SJSA1 (cell line): ENCODE measurements around the gene TLR3. TPM values are rescaled to one million over a fixed set of nuclear protein-coding genes. Genes with fewer than 3 reads are reported as not detected.

Experiments
- DNase-seq, 2 experiments: peaks; one replicate each; pipeline ENCODE4 v3.0.0-alpha.2; 2015 to 2020; ENCODE audit warnings: low spot score in 2 of 2, low read depth in 1 of 2
- H3K27ac ChIP-seq: fragments of 250-450 bp; sonication (Bioruptor Pico); 2 replicates; pipeline ENCODE4 v1.5.1; 2020; ENCODE audit warnings: mild to moderate bottlenecking, moderate library complexity
- H3K27me3 ChIP-seq: fragments of 250-450 bp; sonication (Bioruptor Pico); replicated peaks from 2 replicates; pipeline ENCODE4 v1.5.1; 2020; ENCODE audit warnings: mild to moderate bottlenecking, moderate library complexity
- H3K36me3 ChIP-seq: fragments of 250-450 bp; sonication (Bioruptor Pico); 2 replicates; pipeline ENCODE4 v1.5.1; 2020; ENCODE audit warnings: mild to moderate bottlenecking
- H3K4me1 ChIP-seq: fragments of 250-450 bp; sonication (Bioruptor Pico); replicated peaks from 2 replicates; pipeline ENCODE4 v1.6.1; 2021; ENCODE audit warnings: mild to moderate bottlenecking
- H3K4me3 ChIP-seq: fragments of 250-450 bp; sonication (Bioruptor Pico); 2 replicates; pipeline ENCODE4 v1.5.1; 2020; ENCODE audit warnings: mild to moderate bottlenecking
- H3K9me3 ChIP-seq: fragments of 250-450 bp; sonication (Bioruptor Pico); replicated peaks from 2 replicates; pipeline ENCODE4 v1.5.1; 2020; ENCODE audit warnings: mild to moderate bottlenecking
- total RNA-seq: library from RNA; depleted of rRNA; stranded (reverse); fragments of >200 nt; shearing (Covaris generic); gene quantifications from 2 replicates; pipeline ENCODE4 v1.2.3, GENCODE V29; 2014

The TLR3 gene
- total RNA-seq, 1 experiment from 2014 or later = 3.4 TPM

- H3K36me3 ChIP-seq = no peaks in the 10 kb centered on the region
- DNase-seq = no peak
- H3K4me1 ChIP-seq = peaks cover 8% of the 10 kb centered on the region
- no peaks in the 10 kb centered on the region for H3K9me3 ChIP-seq
- H3K27ac ChIP-seq = no peak within 1 kb of the TSS
- peak within 1 kb of the TSS; percentile 23 for H3K4me3 ChIP-seq
- H3K27me3 ChIP-seq = peaks cover 29% of the 10 kb centered on the region
These were observed 35.3 kb downstream of the TLR3 start, which contains the start of gene FAM149A for GRCh38 chr4:186104114-186104889. TSS of gene FAM149A (plus strand) at chr4:186104704.

GRCh38 chr4:186104890-186105646 lies 36.1 kb downstream of the TLR3 start:
- Histone ChIP-seq H3K36me3 (no peaks in the 10 kb centered on the region), H3K4me3 (peak overlapping the region; percentile 23), H3K4me1 (peaks cover 8% of the 10 kb centered on the region), H3K9me3 (no peaks in the 10 kb centered on the region), H3K27me3 (peaks cover 26% of the 10 kb centered on the region), H3K27ac (no peak overlapping the region)
- DNase-seq = no peak

GRCh38 chr4:186105647-186106321 lies 36.8 kb downstream of the TLR3 start:
- DNase-seq = no peak
- Histone ChIP-seq H3K4me1 (peaks cover 8% of the 10 kb centered on the region), H3K36me3 (no peaks in the 10 kb centered on the region), H3K27ac (no peak overlapping the region), H3K9me3 (no peaks in the 10 kb centered on the region), H3K4me3 (no peak overlapping the region), H3K27me3 (peaks cover 26% of the 10 kb centered on the region)

GRCh38 chr4:186107947-186108346 lies 39.0 kb downstream of the TLR3 start:
- no peaks in the 10 kb centered on the region for H3K9me3 ChIP-seq
- no peak for DNase-seq
- no peak overlapping the region for H3K4me3 ChIP-seq
- H3K4me1 ChIP-seq = peaks cover 8% of the 10 kb centered on the region
- H3K27ac ChIP-seq = no peak overlapping the region
- H3K36me3 ChIP-seq = no peaks in the 10 kb centered on the region
- peaks cover 26% of the 10 kb centered on the region for H3K27me3 ChIP-seq

- no peaks in the 10 kb centered on the region for H3K9me3 ChIP-seq
- H3K36me3 ChIP-seq = no peaks in the 10 kb centered on the region
- no peak for DNase-seq
- H3K27ac ChIP-seq = no peak overlapping the region
- no peak overlapping the region for H3K4me3 ChIP-seq
- H3K27me3 ChIP-seq = peaks cover 26% of the 10 kb centered on the region
- H3K4me1 ChIP-seq = peaks cover 8% of the 10 kb centered on the region
These were observed 39.4 kb downstream of the TLR3 start for GRCh38 chr4:186108391-186108790.

GRCh38 chr4:186109245-186109644 lies 40.3 kb downstream of the TLR3 start:
- no peaks in the 10 kb centered on the region for H3K36me3 ChIP-seq
- no peak overlapping the region for H3K4me3 ChIP-seq
- peaks cover 8% of the 10 kb centered on the region for H3K4me1 ChIP-seq
- H3K27ac ChIP-seq = no peak overlapping the region
- H3K9me3 ChIP-seq = no peaks in the 10 kb centered on the region
- peaks cover 21% of the 10 kb centered on the region for H3K27me3 ChIP-seq
- no peak for DNase-seq

- Histone ChIP-seq H3K4me3 (no peak overlapping the region), H3K27me3 (no peaks in the 10 kb centered on the region), H3K4me1 (no peaks in the 10 kb centered on the region), H3K27ac (no peak overlapping the region), H3K36me3 (no peaks in the 10 kb centered on the region), H3K9me3 (no peaks in the 10 kb centered on the region)
- no peak for DNase-seq
These were observed 47.7 kb downstream of the TLR3 start for GRCh38 chr4:186116697-186117096.

GRCh38 chr4:186118582-186118981 lies 49.6 kb downstream of the TLR3 start:
- Histone ChIP-seq H3K27ac (no peak overlapping the region), H3K27me3 (no peaks in the 10 kb centered on the region), H3K9me3 (no peaks in the 10 kb centered on the region), H3K36me3 (no peaks in the 10 kb centered on the region), H3K4me1 (no peaks in the 10 kb centered on the region), H3K4me3 (no peak overlapping the region)
- no peak for DNase-seq

GRCh38 chr4:186121057-186121456 lies 52.1 kb downstream of the TLR3 start:
- no peak for DNase-seq
- H3K27ac ChIP-seq = no peak overlapping the region
- no peak overlapping the region for H3K4me3 ChIP-seq
- H3K9me3 ChIP-seq = no peaks in the 10 kb centered on the region
- no peaks in the 10 kb centered on the region for H3K36me3 ChIP-seq
- H3K27me3 ChIP-seq = no peaks in the 10 kb centered on the region
- H3K4me1 ChIP-seq = no peaks in the 10 kb centered on the region

GRCh38 chr4:186128842-186129241 lies 59.9 kb downstream of the TLR3 start:
- H3K27ac ChIP-seq = no peak overlapping the region
- H3K27me3 ChIP-seq = 0 out of 2 replicates have a peak, but pooled peaks cover 8% of the 10 kb centered on the region
- no peak overlapping the region for H3K4me3 ChIP-seq
- DNase-seq = no peak
- no peaks in the 10 kb centered on the region for H3K4me1 ChIP-seq
- H3K9me3 ChIP-seq = no peaks in the 10 kb centered on the region
- H3K36me3 ChIP-seq = no peaks in the 10 kb centered on the region

DNA sequence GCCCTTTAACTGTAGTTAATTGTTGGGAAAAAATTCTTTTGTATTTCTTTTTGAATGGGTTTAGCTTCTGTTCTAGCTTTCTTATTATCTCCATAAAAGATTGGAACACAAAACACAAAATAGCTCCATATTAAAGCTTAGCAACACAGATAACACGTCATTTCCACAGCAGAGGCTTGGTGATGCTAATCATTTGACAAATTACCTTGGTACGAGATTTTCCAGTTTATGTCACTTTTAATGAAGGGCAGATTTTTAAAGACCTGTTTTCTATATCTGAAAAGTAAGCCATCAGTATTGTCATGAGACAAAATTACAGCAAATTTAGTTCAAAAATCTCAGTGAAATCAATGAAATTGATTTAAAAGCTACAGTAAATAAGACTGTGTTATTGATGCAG lies 63.0 kb downstream of the TLR3 start:
- Histone ChIP-seq H3K4me1 (no peaks in the 10 kb centered on the region), H3K9me3 (no peaks in the 10 kb centered on the region), H3K4me3 (no peak overlapping the region)

DNA sequence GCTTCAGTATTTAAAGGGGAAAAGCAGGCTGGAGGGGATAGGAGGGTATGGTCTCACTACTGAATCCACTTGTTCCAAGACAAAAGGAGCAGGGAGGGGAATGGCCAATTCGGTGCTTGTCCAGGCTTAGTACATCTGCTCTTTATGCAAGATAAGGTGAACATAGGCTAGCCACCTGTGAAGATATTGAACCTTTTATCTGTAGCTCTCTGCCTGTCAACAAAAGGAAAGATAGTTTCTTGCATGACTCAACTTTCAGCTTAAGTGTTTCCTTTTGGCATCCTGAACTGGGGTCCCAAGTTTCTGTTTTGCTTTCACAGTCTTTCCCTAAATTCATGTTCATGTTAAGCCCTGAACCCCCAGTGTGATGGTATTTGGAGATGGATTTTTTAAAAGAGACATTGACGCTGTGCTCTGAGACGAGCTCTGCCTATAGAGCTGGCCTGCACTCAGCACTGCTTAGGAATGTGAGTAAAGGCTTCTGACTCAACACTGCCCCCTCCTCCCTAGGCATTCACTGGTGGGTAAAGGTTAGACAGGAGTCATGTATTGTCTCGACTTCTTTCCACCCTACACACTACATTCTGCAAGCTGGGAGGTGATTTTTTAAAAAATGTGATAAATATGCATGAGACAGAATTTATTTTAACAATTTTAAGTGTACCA lies 63.8 kb downstream of the TLR3 start:
- Histone ChIP-seq H3K27me3 (0 out of 2 replicates have a peak, but pooled peaks cover 8% of the 10 kb centered on the region), H3K36me3 (no peaks in the 10 kb centered on the region), H3K9me3 (no peaks in the 10 kb centered on the region), H3K27ac (no peak overlapping the region), H3K4me1 (no peaks in the 10 kb centered on the region), H3K4me3 (no peak overlapping the region)
- DNase-seq = peak in 1 of 2 experiments; percentile 23

More for the DNA sequence above, 63.0 kb downstream of the TLR3 start:
- Histone ChIP-seq H3K27me3 (0 out of 2 replicates have a peak, but pooled peaks cover 8% of the 10 kb centered on the region), H3K27ac (no peak overlapping the region), H3K36me3 (no peaks in the 10 kb centered on the region)
- no peak for DNase-seq

DNA sequence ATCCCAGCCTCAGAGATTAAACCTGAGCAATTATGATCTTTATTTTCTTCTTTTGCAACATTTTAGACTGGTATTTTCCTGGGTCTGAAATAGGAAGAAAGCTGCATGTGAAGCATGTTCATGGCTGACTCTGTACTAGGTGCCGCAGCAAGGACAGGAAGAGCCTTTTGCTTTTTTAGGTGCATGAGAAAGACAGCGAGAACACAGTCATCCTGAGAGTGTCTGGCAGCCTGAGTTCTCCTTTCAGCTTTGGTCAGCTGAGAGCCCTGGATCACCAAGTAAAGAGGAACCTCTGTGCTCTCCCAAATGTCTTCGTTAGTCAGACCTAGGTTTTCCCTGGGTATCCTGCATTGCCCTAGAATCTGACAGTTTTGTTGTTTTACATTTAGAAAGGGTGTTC lies 65.3 kb downstream of the TLR3 start:
- Histone ChIP-seq H3K4me3 (no peak overlapping the region), H3K4me1 (no peaks in the 10 kb centered on the region), H3K36me3 (no peaks in the 10 kb centered on the region), H3K27me3 (0 out of 2 replicates have a peak, but pooled peaks cover 8% of the 10 kb centered on the region), H3K27ac (no peak overlapping the region), H3K9me3 (no peaks in the 10 kb centered on the region)
- no peak for DNase-seq
